GM21390 (cell line): ENCODE data around the gene ST3GAL3.
A peak's percentile ranks its signal among the peaks of the same experiment; 100 is the strongest.

Experiments
- ATAC-seq: cut with Tn5 transposase; IDR thresholded peaks from one replicate; pipeline ENCODE4 v1.9.1; 2021; ENCODE audit not compliant: unreplicated experiment

ST3GAL3 gene

DNA sequence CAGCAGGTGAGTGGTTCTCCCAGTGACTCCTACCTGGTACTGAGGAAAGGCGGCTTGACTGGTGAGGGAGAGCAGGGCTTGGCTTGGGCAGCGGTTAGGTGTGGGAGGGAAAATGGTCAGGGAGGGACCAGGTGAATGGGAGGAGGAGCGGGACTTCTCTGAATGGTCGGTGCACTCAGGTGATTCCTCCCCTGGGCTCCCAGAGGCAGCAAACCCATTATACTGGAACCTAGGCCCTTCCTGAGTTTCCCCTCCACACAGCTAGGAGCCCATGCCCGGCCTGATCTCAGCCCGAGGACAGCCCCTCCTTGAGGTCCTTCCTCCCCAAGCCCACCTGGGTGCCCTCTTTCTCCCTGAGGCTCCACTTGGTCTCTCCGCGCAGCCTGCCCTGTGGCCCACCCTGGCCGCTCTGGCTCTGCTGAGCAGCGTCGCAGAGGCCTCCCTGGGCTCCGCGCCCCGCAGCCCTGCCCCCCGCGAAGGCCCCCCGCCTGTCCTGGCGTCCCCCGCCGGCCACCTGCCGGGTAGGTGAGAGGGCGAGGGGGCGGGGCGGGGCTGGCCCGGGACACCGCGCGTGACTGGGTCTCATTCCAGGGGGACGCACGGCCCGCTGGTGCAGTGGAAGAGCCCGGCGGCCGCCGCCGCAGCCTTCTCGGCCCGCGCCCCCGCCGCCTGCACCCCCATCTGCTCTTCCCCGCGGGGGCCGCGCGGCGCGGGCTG lies 228.5 kb downstream of the ST3GAL3 start:
- no peak for ATAC-seq

DNA sequence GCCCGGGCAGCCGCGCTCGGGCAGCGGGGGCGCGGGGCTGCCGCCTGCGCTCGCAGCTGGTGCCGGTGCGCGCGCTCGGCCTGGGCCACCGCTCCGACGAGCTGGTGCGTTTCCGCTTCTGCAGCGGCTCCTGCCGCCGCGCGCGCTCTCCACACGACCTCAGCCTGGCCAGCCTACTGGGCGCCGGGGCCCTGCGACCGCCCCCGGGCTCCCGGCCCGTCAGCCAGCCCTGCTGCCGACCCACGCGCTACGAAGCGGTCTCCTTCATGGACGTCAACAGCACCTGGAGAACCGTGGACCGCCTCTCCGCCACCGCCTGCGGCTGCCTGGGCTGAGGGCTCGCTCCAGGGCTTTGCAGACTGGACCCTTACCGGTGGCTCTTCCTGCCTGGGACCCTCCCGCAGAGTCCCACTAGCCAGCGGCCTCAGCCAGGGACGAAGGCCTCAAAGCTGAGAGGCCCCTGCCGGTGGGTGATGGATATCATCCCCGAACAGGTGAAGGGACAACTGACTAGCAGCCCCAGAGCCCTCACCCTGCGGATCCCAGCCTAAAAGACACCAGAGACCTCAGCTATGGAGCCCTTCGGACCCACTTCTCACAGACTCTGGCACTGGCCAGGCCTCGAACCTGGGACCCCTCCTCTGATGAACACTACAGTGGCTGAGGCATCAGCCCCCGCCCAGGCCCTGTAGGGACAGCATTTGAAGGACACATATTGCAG lies 229.3 kb downstream of the ST3GAL3 start:
- ATAC-seq, result no peak

DNA sequence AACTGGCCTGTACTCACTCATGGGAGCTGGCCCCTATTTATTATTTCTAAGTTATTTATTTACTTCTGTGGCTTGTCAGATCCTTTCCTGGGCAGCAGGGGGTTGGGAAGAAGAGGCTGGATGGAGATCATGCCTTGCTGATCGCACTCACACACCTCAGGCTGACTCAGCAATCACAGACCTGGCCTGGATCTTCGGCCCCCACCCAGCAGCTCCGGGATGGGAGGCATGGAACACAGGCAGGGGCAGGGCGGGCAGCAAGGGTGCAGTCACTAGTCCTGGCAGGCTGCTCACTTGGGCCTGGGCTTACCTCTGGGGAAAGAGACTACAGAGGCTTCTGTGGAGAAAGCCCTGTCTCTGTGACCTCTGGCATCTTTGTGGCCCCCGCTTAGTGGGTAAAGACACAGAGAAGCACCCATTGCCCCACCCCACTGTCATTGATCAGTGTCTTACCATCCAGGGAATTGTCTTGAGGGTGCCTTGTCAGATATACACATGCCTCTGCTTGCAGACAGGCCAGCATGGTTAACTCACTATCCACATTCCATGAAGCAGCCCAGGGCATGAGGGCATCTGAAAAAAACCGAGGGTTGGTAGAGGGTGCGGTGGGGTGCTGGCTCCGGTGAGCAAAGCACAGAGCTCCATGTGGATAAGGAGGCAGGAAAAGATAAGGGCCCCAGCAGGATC lies 230.0 kb downstream of the ST3GAL3 start:
- no peak for ATAC-seq

DNA sequence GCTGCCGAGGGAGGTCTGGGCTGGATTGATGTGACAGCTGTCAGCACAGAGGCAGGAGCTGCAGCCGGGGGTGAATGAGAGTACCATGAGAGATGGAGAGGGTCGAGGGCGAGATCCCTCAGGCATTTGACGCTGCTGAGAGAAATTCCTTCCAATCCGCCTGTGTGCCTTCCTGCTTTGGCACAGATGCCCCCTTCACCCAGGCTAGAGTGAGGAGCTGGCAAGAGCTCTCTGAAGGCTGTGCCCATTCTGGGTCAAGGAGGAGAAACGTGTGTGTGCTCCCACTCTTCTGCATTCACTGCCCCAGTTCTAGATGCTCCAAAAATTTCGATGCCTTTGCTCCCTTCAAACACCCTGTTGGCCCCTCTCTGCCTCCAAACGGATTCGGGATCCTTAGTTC lies 231.0 kb downstream of the ST3GAL3 start:
- ATAC-seq, result no peak

DNA sequence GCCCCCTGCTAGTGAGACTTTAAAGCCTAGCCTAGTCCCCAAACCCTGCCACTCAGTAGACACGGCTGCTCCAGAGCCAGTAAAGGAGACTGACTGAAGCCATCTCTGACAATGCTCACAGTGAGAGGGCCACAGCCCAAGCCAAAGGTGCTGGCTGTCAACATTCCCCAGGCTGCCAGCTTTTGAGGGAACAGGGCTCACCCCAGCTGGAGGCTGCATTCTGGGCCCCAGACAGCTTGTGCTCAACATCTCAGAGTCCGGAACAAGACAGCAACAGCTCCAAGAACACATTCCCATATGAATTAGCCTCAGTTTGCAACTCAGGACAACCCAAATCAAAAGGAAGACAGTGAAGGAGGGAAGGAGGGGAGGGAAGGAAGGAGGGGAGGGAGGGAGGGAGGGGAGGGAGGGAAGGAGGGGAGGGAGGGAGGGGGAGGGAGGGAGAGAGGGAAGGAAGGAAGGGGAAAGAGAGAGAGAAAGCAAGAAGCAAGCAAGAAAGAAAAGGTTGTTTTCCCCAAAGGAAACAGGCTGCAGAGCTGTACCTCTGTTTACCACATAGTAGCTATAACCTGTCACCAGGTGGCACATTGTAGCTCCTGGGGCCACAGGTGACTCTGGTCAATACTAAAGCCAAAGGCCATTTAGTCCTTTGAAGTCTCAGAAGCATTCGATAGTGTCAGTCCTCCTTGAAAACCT lies 231.7 kb downstream of the ST3GAL3 start:
- ATAC-seq, result no peak

DNA sequence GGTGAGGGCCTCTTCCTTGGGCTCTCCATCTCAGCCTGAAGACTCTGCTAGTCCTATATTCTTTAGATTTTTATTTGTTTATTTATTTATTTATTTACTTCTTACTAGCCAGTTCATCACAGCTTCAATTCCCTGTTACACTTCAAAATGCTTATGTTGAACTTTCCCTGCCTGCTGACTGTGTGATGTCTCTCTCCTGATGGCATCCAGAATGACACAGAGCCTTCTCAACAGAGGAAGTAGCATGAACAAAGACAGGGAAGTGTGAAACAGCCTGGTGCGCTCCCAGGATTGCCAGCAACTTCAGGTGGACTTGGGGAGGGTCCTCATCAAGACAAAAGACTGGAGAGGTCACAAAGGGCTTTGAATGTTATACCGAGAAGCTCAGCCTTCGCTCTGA lies 235.1 kb downstream of the ST3GAL3 start:
- no peak for ATAC-seq

DNA sequence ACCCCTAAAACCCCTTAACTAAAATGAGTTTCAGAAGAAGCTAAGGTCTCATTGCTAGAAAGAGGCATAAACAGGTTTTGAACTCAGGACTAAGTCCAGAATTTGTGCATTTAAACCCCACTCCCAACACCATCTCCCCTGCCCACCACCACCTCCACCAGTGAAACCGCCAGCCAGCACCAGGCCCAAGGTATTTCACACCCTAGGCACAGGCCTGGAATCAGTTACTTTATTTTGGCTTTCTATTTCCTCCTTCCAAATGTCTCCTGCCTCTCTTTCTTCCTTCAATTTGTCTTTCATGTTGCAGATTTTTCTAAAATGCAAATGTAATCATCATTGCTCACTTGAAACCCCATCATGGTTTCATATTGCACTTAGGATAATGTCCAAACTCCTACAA lies 237.5 kb downstream of the ST3GAL3 start:
- ATAC-seq, result no peak

DNA sequence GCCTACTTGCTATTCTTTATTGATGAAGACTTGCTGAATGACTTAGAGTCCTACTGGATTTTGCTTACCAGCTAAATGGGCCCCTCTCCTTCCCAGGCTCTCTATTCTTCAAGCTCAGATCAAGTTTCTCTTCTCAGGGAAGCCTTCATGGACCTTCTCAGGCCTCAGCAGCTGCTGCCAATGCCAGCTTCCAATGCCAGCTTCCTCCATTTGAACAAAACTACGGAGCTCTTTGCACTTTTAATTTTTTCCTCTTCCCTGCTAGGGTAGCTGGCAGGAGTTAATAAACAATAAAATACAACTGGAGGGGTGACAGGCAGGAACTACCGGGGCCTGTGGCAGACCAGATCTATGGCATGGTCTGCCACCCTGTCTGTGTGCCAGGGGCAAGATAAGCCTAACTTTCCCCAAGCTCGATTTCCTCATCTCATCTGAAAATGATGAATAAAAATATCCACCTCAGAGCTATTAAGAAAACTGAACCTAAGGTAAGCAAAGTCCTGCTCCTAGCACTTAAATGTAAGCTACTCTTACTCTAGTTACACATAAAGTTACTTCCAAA lies 238.4 kb downstream of the ST3GAL3 start:
- ATAC-seq, result no peak

DNA sequence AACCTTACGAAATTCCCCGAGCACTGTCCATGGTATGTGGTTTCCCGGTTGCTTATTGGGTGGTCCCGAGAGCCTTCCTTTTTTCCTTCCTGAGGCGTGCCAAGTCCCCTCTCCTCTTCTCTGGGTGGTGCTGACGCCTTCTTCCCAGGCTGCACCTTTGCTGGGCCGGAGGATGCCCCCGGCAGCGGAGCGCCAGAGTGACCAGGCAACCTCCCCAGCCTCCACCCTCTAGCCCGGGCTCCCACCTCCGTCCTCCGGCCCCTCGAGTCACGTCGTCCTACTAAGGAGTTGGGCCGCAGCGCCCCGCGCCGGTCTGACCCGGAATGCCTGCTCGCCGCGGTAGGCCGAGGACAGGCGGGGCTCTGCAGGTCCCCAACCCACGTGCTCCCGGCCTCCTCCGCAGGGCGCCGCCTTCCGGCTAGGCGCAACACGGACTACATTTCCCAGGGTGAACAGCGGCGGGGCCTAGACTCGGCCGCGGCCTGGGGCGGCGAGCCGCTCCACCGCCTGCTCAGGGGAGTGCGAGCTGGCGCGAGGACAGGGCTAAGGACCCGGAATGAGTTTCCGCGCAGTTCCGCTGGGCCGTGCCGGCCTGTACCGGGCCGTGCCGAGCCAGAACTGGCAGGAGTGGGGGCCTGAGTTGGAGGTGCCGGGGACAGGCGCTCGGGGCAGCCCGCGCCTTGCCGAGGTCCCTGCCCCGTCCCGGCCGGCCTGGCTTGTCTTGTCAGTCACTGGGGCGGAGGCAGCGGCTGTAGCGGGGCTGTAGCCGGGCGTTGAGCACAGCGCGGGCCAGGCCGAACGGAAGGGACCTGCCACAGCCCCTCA lies 239.1 kb downstream of the ST3GAL3 start, which contains the start of gene IPO13:
TSS of gene IPO13 (plus strand) at position 715 of the 825 bp plus-strand sequence. CDS start 651 bp downstream, outside the sequence.
- ATAC-seq, result peak; percentile 93

DNA sequence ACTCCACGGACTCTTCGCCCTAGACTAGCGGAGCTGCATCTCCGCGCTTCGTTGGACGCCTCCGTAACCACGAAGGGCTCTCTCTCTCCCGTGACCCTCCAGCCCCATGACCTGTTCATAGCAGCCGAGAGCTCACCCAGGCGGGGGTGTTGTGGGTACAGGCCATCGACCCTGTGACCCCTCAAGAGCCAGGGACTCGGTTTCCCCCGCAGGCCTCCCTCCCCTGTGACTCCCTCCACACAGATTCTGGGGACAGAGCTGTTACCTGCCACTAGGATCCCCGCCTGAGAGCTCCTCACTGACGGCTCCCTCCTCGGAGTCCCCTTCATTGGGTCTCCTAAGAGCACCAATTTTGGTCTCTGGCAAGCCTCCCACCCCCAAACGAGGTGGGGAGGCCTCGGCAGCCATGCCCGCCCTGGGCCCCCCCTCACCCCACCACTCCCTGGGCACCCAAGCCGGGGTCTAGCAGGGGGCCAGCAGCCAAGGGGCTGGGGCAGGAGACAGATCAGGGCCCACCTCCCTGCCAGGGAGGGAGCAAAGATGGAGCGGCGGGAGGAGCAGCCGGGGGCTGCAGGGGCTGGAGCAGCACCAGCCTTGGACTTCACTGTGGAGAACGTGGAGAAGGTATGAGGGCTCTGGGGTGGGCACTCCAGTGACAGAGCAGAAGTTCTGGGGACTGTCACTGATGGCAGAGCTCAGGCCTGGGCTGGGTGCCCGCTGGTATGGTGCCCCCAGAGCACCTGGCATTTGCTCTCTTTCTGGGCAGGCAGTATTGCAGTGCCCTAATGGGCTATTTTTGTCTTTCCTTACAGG lies 239.9 kb downstream of the ST3GAL3 start:
- no peak for ATAC-seq

DNA sequence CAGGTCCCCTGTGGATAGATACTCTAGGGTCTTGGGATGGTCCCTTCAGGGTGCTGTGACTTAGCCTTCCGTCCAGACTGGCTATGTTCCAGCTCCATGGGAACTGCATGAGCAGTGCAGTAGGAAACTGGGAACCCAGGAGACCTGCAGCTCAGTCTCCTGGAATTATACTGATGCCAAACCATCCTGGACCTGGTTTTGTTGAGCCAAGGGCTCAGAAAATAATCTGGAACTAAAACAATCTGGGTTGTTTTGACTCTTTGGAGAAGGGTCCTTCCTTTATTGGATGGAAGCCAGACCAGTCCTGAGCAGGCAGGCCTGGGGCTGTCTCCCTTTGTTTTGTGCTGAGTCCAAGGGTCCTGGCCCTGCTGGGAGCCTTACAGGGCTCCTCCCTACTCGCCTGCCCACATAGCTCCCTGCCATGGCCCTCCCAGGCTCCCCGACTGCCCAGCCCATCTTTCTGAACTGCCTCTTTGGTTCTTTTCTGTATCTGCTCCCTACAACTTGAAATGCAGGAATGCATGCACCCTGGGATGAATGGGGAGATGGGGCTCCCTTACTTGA lies 240.6 kb downstream of the ST3GAL3 start:
- ATAC-seq, result no peak

DNA sequence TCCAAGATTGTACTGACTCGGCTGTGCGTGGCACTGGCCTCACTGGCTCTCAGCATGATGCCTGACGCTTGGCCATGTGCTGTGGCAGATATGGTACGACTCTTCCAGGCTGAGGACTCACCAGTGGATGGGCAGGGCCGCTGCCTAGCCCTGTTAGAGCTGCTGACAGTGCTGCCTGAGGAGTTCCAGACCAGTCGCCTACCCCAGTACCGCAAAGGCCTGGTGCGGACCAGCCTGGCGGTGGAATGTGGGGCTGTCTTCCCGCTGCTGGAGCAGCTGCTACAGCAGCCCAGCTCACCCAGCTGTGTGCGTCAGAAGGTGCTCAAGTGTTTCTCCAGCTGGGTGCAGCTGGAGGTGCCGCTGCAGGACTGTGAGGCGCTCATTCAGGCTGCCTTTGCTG lies 242.3 kb downstream of the ST3GAL3 start:
- ATAC-seq, result no peak

DNA sequence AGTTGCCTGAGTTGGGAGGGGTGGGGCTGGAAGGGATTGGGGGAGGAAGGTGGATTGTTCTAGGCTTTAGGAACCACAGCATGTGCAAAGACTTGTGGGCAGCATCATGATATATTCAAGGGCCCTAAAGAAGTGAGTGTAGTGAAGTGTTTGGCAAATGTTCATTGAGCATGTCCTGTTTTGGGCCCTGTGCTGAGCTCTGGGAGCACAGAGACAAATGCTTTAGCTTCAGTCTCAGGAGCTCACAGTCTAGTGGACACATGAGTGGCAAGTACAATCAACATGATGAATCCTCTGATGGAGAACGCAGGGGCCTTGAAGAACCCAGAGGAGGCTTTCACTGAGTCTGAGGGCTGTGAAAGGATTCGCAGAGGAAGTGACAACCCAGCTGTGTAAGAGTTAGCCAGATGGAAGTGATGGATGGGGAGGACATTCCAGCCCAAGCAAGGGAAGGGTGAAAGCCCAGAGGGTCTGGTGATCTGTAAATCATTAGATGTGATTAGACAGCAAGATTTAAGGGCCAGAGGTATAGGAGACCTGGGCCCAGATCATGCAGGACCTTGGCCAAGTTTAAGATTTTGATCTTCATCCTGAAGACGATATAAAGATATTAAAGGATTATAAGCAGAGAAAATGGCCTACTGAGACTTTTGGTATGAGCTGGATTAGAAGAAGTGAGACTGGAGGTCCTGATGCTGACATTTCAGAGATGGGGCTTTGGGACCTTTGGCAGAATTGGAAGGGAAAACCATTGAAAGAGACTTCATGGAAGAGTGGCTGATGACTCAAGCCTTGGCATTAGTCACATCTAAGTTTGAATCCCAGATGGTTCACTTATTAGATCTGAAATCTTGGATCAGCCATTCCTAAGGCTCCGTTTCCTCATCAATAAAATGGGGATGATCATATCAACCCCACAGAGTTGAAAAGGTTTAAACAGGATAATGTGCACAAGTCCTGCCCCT lies 244.0 kb downstream of the ST3GAL3 start:
- ATAC-seq, result no peak

DNA sequence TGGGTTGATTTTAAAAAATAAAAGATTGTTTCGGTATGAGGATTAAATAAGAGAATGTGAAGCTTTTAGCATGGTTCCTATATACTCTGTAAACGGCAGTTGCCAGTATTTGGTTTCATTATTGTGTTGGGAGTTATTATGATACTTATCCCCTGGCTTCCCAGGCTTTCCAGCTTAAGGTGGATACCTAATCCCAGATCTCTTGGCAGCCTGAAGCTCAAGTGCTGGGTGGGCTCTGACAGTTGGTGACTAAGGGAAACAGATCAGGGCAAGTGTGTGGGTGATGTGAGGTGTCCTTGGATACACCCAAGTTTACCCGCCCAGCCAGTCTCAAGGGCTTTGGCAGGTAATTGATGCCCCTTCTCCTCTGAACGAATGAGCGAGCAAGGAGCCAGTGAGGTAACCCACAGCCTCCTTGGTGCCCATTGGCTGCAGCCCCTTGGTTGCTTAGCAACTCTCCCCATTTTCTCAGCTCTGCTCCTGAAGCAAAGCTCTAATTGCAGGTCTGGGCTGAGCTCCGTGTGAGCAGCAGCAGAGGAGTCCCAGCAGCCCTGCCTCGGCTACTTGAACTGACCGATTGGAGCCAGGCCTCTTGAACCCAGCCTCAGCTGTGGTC lies 245.5 kb downstream of the ST3GAL3 start:
- ATAC-seq, result no peak

DNA sequence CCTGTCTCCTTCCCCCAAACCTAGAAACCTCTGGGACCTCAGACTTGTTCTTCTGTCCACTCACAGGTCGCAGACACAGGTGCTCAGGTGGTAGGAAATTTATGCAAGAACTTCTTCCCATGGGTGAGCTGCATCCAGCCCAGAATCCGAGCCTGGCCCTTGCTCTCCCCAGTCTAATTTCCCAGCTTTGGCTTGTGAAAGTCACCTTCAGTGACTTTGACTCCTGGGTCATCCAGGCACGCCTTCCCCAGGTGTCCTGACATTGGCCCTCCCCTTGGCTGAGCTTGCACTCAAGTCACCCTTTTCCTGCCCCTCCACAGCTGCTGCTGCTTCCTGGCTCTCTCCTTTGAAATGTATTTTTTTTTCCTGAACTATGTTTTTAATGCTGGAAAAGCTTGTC lies 246.0 kb downstream of the ST3GAL3 start:
- ATAC-seq, result no peak

DNA sequence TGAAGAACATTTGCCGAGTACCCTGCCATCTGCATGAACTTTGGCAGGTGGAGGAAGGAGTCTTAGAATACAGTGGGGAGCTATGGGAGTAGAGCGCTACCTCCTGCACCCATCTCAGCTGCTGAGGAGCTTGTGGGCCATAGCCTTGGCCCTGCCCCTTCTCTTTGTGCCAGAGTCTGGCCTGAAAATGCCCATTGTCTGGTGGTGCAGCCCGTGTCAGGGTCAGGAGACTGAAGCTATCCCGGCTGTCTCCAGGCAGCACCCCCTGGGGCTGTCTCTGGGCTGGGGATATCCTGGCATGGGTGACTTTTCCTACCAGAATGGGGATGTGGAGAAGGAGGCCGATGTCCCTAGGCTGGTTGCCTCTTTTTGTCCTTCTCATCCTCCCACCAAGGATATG lies 246.7 kb downstream of the ST3GAL3 start:
- ATAC-seq, result no peak

DNA sequence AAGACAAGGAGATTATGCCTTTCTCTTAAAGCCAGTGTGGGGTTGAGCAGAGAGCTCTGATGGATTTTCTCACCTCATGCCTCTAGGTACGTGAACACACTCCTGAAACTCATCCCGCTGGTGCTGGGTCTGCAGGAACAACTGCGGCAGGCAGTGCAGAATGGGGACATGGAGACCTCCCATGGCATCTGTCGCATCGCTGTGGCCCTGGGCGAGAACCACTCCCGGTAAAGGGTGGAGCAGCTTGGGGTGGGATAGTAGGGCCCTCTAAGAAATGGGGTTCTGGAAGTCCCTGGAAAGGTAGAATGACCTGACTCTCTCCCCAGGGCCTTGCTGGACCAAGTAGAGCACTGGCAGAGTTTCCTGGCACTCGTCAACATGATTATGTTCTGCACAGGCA lies 248.9 kb downstream of the ST3GAL3 start:
- no peak for ATAC-seq
